CD4-positive, CD25-positive, alpha-beta regulatory T cell (primary cell): ENCODE data around the gene FSHR. TPM values are rescaled to one million over a fixed set of nuclear protein-coding genes. Genes with fewer than 3 reads are reported as not detected.

Experiments used
- ATAC-seq, 2 donors: fragments of 150-1000 bp; cut with Tn5 transposase; one replicate each; pipeline ENCODE4 v1.10.0; 2021; ENCODE audit warnings: low read depth in 2 of 2, moderate number of reproducible peaks in 2 of 2, moderate library complexity in 1 of 2
- DNase-seq, 3 donors: peaks; one replicate each; pipeline versions ENCODE4 v3.0.0 to v3.0.0-alpha.2; 2012 to 2022; ENCODE audit warnings: mixed read lengths in 1 of 3
- H3K27ac ChIP-seq: one replicate; pipeline ENCODE4 v1.7.0; 2013; ENCODE audit warnings: mild to moderate bottlenecking, low read length; ENCODE audit not compliant: insufficient read depth, poor library complexity, severe bottlenecking
- H3K27me3 ChIP-seq: one replicate; pipeline ENCODE4 v1.7.0; 2013; ENCODE audit warnings: low read length; ENCODE audit not compliant: control insufficient read depth, insufficient read depth
- H3K36me3 ChIP-seq: one replicate; pipeline ENCODE4 v1.7.0; 2013; ENCODE audit warnings: mild to moderate bottlenecking, low read length, moderate library complexity; ENCODE audit not compliant: control insufficient read depth, insufficient read depth
- H3K4me1 ChIP-seq: 2 replicates; pipeline ENCODE4 v1.7.0; 2013; ENCODE audit warnings: mild to moderate bottlenecking, low read length; ENCODE audit not compliant: insufficient read depth, control insufficient read depth, poor library complexity, severe bottlenecking
- H3K4me3 ChIP-seq: one replicate; pipeline ENCODE4 v1.7.0; 2013; ENCODE audit warnings: low read depth, mild to moderate bottlenecking, low read length, moderate library complexity
- H3K9me3 ChIP-seq, 2 experiments: 1 replicate in 1 of 2; 2 replicates in 1 of 2; pipeline ENCODE4 v1.7.0; 2013; ENCODE audit warnings: low read length in 2 of 2, mild to moderate bottlenecking in 1 of 2, moderate library complexity in 1 of 2; ENCODE audit not compliant: control insufficient read depth in 2 of 2
- H3K27ac Mint-ChIP-seq, 3 donors: one replicate each; pipeline ENCODE4 v1.8.0; 2020 to 2022; ENCODE audit warnings: mild to moderate bottlenecking in 3 of 3, mixed read lengths in 3 of 3, moderate library complexity in 2 of 3
- H3K27me3 Mint-ChIP-seq: one replicate; pipeline ENCODE4 v1.8.0; 2022; ENCODE audit warnings: mild to moderate bottlenecking, mixed read lengths
- H3K36me3 Mint-ChIP-seq: one replicate; pipeline ENCODE4 v1.8.0; 2020; ENCODE audit warnings: mixed read lengths
- H3K4me1 Mint-ChIP-seq, 4 donors: one replicate each; pipeline ENCODE4 v1.8.0; 2020 to 2022; ENCODE audit warnings: mixed read lengths in 4 of 4, mild to moderate bottlenecking in 1 of 4
- H3K4me3 Mint-ChIP-seq, 4 donors: one replicate each; pipeline ENCODE4 v1.8.0; 2020 to 2022; ENCODE audit warnings: mild to moderate bottlenecking in 4 of 4, mixed read lengths in 4 of 4, moderate library complexity in 3 of 4
- H3K9me3 Mint-ChIP-seq, 7 donors: one replicate each; pipeline ENCODE4 v1.8.0; 2020 to 2022; ENCODE audit warnings: mixed read lengths in 7 of 7, mild to moderate bottlenecking in 3 of 7, moderate library complexity in 2 of 7
- polyA plus RNA-seq, 4 donors: library from polyadenylated mRNA; unstranded; fragments of 300-500 nt; fragmentation: Illumina TruSeq; gene quantifications; one replicate each; pipeline ENCODE4 v1.2.3, GENCODE V29; 2021
- total RNA-seq: library from RNA; stranded (reverse); gene quantifications from one replicate; pipeline ENCODE4 v1.2.3, GENCODE V29; 2022

The FSHR gene
- total and polyA plus RNA-seq, 5 donors from 2014 or later = not detected

- ATAC-seq (no peak), DNase-seq (no peak)
- H3K4me1 ChIP-seq = no peaks in the 10 kb centered on the region
- H3K36me3 ChIP-seq = no peaks in the 10 kb centered on the region
- Mint-ChIP-seq H3K27ac (no peak overlapping the region), H3K4me3 (no peak overlapping the region), H3K27me3 (no peaks in the 10 kb centered on the region), H3K4me1 (no peaks in the 10 kb centered on the region), H3K36me3 (no peaks in the 10 kb centered on the region), H3K9me3 (peaks cover 0 to 13% (median 5%) of the 10 kb centered on the region in 7 donors)
- no peak overlapping the region for H3K27ac ChIP-seq
- no peak overlapping the region for H3K4me3 ChIP-seq
- no peaks in the 10 kb centered on the region for H3K9me3 ChIP-seq
- H3K27me3 ChIP-seq = no peaks in the 10 kb centered on the region
Measured at GRCh38 chr2:49111006-49111405, 43.3 kb downstream of the FSHR start.

- Mint-ChIP-seq H3K4me1 (no peaks in the 10 kb centered on the region), H3K4me3 (no peak overlapping the region), H3K27me3 (no peaks in the 10 kb centered on the region), H3K36me3 (no peaks in the 10 kb centered on the region), H3K27ac (no peak overlapping the region), H3K9me3 (peaks cover 0 to 10% (median 1%) of the 10 kb centered on the region in 7 donors)
- no peaks in the 10 kb centered on the region for H3K9me3 ChIP-seq
- no peak overlapping the region for H3K27ac ChIP-seq
- ATAC-seq (no peak), DNase-seq (no peak)
- H3K4me1 ChIP-seq = no peaks in the 10 kb centered on the region
- H3K36me3 ChIP-seq = no peaks in the 10 kb centered on the region
- no peaks in the 10 kb centered on the region for H3K27me3 ChIP-seq
- no peak overlapping the region for H3K4me3 ChIP-seq
Measured at GRCh38 chr2:49110571-49110970, 43.7 kb downstream of the FSHR start.

- no peaks in the 10 kb centered on the region for H3K27me3 Mint-ChIP-seq
- DNase-seq = no peak
- Histone ChIP-seq H3K4me3 (no peak overlapping the region), H3K27ac (no peak overlapping the region), H3K36me3 (no peaks in the 10 kb centered on the region), H3K4me1 (no peaks in the 10 kb centered on the region), H3K27me3 (no peaks in the 10 kb centered on the region), H3K9me3 (no peaks in the 10 kb centered on the region)
- no peaks in the 10 kb centered on the region for H3K36me3 Mint-ChIP-seq
- H3K27ac Mint-ChIP-seq = no peak overlapping the region
- peaks cover 0 to 9% (median 0%) of the 10 kb centered on the region in 7 donors for H3K9me3 Mint-ChIP-seq
- ATAC-seq = no peak
- H3K4me1 Mint-ChIP-seq = no peaks in the 10 kb centered on the region
- no peak overlapping the region for H3K4me3 Mint-ChIP-seq
Measured at GRCh38 chr2:49108851-49109250, 45.5 kb downstream of the FSHR start.

GRCh38 chr2:49108436-49108835 is 45.9 kb downstream of the FSHR start:
- Mint-ChIP-seq H3K9me3 (peaks cover 0 to 9% (median 0%) of the 10 kb centered on the region in 7 donors), H3K4me3 (no peak overlapping the region), H3K27me3 (no peaks in the 10 kb centered on the region), H3K4me1 (no peaks in the 10 kb centered on the region), H3K36me3 (no peaks in the 10 kb centered on the region), H3K27ac (no peak overlapping the region)
- DNase-seq (no peak), ATAC-seq (no peak)
- H3K4me1 ChIP-seq = no peaks in the 10 kb centered on the region
- no peak overlapping the region for H3K27ac ChIP-seq
- no peaks in the 10 kb centered on the region for H3K27me3 ChIP-seq
- no peaks in the 10 kb centered on the region for H3K9me3 ChIP-seq
- no peaks in the 10 kb centered on the region for H3K36me3 ChIP-seq
- H3K4me3 ChIP-seq = no peak overlapping the region

- Mint-ChIP-seq H3K27ac (no peak overlapping the region), H3K9me3 (peaks cover 0 to 9% (median 3%) of the 10 kb centered on the region in 7 donors), H3K36me3 (no peaks in the 10 kb centered on the region), H3K27me3 (no peaks in the 10 kb centered on the region), H3K4me3 (no peak overlapping the region), H3K4me1 (no peaks in the 10 kb centered on the region)
- Histone ChIP-seq H3K27ac (no peak overlapping the region), H3K36me3 (no peaks in the 10 kb centered on the region), H3K27me3 (no peaks in the 10 kb centered on the region), H3K9me3 (no peaks in the 10 kb centered on the region), H3K4me1 (no peaks in the 10 kb centered on the region), H3K4me3 (no peak overlapping the region)
- DNase-seq = no peak
- ATAC-seq = no peak
Measured at GRCh38 chr2:49105506-49105905, 48.8 kb downstream of the FSHR start.

- Histone ChIP-seq H3K9me3 (no peaks in the 10 kb centered on the region), H3K36me3 (no peaks in the 10 kb centered on the region), H3K27ac (no peak overlapping the region), H3K4me1 (no peaks in the 10 kb centered on the region), H3K4me3 (no peak overlapping the region), H3K27me3 (no peaks in the 10 kb centered on the region)
- H3K4me1 Mint-ChIP-seq = no peaks in the 10 kb centered on the region
- DNase-seq = no peak
- H3K27ac Mint-ChIP-seq = no peak overlapping the region
- no peaks in the 10 kb centered on the region for H3K27me3 Mint-ChIP-seq
- H3K36me3 Mint-ChIP-seq = no peaks in the 10 kb centered on the region
- no peak overlapping the region for H3K4me3 Mint-ChIP-seq
- no peak for ATAC-seq
- H3K9me3 Mint-ChIP-seq = peaks cover 0 to 8% (median 4%) of the 10 kb centered on the region in 7 donors
Measured at GRCh38 chr2:49102146-49102545, 52.2 kb downstream of the FSHR start.

GRCh38 chr2:49080681-49081080 is 73.6 kb downstream of the FSHR start:
- H3K4me1 Mint-ChIP-seq = peaks cover 0 to 5% (median 0%) of the 10 kb centered on the region in 4 donors
- H3K27me3 Mint-ChIP-seq = no peaks in the 10 kb centered on the region
- no peaks in the 10 kb centered on the region for H3K36me3 ChIP-seq
- H3K9me3 ChIP-seq = peaks cover 0 to 2% of the 10 kb centered on the region in 2 experiments
- H3K27ac Mint-ChIP-seq = no peak overlapping the region
- H3K4me3 Mint-ChIP-seq = no peak overlapping the region
- H3K9me3 Mint-ChIP-seq = peaks cover 0 to 12% (median 3%) of the 10 kb centered on the region in 7 donors
- H3K27me3 ChIP-seq = no peaks in the 10 kb centered on the region
- no peaks in the 10 kb centered on the region for H3K36me3 Mint-ChIP-seq
- DNase-seq (no peak), ATAC-seq (no peak)
- H3K4me1 ChIP-seq = no peaks in the 10 kb centered on the region
- no peak overlapping the region for H3K27ac ChIP-seq
- no peak overlapping the region for H3K4me3 ChIP-seq

GRCh38 chr2:49070716-49071115 is 83.6 kb downstream of the FSHR start:
- no peaks in the 10 kb centered on the region for H3K36me3 ChIP-seq
- no peaks in the 10 kb centered on the region for H3K27me3 Mint-ChIP-seq
- H3K4me3 Mint-ChIP-seq = no peak overlapping the region
- DNase-seq = no peak
- no peaks in the 10 kb centered on the region for H3K4me1 Mint-ChIP-seq
- H3K4me1 ChIP-seq = no peaks in the 10 kb centered on the region
- H3K4me3 ChIP-seq = no peak overlapping the region
- H3K9me3 Mint-ChIP-seq = peaks cover 0 to 25% (median 5%) of the 10 kb centered on the region in 7 donors
- H3K27ac Mint-ChIP-seq = no peak overlapping the region
- H3K27ac ChIP-seq = no peak overlapping the region
- H3K9me3 ChIP-seq = no peaks in the 10 kb centered on the region
- no peak for ATAC-seq
- no peaks in the 10 kb centered on the region for H3K27me3 ChIP-seq
- no peaks in the 10 kb centered on the region for H3K36me3 Mint-ChIP-seq
